ENCODE measurements around the gene FAM83C. TPM values are rescaled to one million over a fixed set of nuclear protein-coding genes. Genes with fewer than 3 reads are reported as not detected.
A peak's percentile ranks its signal among the peaks of the same experiment; 100 is the strongest.

FAM83C gene
- polyA plus RNA-seq, 2 of the 4 experiments (the other 2 are of a cell fraction): not detected

DNA sequence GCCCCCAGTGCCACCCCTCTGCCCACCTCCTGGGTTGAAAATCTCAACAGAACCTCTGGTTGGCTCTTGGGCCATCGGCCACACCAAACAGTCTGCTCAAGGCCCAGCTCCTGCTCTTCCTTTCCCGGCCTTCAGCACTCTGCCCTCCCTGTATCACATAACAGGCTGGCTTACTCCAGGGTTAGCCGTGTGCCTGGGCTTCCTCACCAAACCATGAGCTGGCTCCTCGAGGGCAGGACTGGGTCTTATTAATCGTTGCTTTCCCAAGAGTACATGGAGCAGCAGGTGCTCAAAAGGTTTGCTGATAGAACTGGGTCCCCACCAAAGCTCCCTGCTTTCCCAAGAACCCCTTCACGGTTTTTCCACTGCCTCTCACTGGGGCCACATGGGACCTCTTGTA lies 12.7 kb upstream of the FAM83C start:
- H3K4me3 ChIP-seq: no peak overlapping the region
- TF ChIP-seq, protein P1, sequence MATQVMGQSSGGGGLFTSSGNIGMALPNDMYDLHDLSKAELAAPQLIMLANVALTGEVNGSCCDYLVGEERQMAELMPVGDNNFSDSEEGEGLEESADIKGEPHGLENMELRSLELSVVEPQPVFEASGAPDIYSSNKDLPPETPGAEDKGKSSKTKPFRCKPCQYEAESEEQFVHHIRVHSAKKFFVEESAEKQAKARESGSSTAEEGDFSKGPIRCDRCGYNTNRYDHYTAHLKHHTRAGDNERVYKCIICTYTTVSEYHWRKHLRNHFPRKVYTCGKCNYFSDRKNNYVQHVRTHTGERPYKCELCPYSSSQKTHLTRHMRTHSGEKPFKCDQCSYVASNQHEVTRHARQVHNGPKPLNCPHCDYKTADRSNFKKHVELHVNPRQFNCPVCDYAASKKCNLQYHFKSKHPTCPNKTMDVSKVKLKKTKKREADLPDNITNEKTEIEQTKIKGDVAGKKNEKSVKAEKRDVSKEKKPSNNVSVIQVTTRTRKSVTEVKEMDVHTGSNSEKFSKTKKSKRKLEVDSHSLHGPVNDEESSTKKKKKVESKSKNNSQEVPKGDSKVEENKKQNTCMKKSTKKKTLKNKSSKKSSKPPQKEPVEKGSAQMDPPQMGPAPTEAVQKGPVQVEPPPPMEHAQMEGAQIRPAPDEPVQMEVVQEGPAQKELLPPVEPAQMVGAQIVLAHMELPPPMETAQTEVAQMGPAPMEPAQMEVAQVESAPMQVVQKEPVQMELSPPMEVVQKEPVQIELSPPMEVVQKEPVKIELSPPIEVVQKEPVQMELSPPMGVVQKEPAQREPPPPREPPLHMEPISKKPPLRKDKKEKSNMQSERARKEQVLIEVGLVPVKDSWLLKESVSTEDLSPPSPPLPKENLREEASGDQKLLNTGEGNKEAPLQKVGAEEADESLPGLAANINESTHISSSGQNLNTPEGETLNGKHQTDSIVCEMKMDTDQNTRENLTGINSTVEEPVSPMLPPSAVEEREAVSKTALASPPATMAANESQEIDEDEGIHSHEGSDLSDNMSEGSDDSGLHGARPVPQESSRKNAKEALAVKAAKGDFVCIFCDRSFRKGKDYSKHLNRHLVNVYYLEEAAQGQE (IDR thresholded peaks at IDR 0.05): no peak
- TF ChIP-seq EHF (CRISPR knock-in tag; IDR thresholded peaks at IDR 0.05): no peak
- no peak for TF ChIP-seq KDM5A (IDR thresholded peaks at IDR 0.05)
- TF ChIP-seq RAD21 (conservative IDR thresholded peaks at IDR 0.05 in 1 of 2, IDR thresholded peaks at IDR 0.05 in 1 of 2): no peak
- TF ChIP-seq MAFK (IDR thresholded peaks at IDR 0.05; ENCODE audit: partially characterized antibody): no peak
- no peak for TF ChIP-seq ZFP36 (IDR thresholded peaks at IDR 0.05; ENCODE audit: borderline replicate concordance, partially characterized antibody)
- no peak for TF ChIP-seq HOXA7 (CRISPR knock-in tag; IDR thresholded peaks at IDR 0.05)
- no peak for TF ChIP-seq RFX5 (IDR thresholded peaks at IDR 0.05)
- no peak for TF ChIP-seq EP300 (IDR thresholded peaks at IDR 0.05)
- TF ChIP-seq TP53 (CRISPR knock-in tag; IDR thresholded peaks at IDR 0.05): no peak
- H3K4me1 ChIP-seq: peaks cover 78% of the 10 kb centered on the region
- DNase-seq (ENCODE audit: low read depth in 1 of 2, low spot score in 1 of 2): no peak
- no peak for ATAC-seq
- ChIA-PET CTCF (interaction anchor here (0.7 to 14.7 kb wide), 28 partner anchors 9 to 435 kb away, joined by 3 to 267 read pairs (median 14); partner anchors contain the start of genes CEP250, EDEM2, FAM83C and GDF5), POLR2A (interaction anchor here (1.1 to 3.1 kb wide), 2 partner anchors 21 to 150 kb away, joined by 7 to 11 read pairs; partner anchors contain the start of genes CEP250 and EIF6)
- no peaks in the 10 kb centered on the region for H3K9me3 ChIP-seq
- FAIRE-seq: no peak
- peak overlapping the region; percentile 95 to 96 for H3K27ac ChIP-seq
- peak overlapping the region; percentile 63 for H3K4me2 ChIP-seq
- WGBS (ENCODE audit: missing lambda C conversion rate): 87% methylated on average over 6 of the region's 6 CpGs

DNA sequence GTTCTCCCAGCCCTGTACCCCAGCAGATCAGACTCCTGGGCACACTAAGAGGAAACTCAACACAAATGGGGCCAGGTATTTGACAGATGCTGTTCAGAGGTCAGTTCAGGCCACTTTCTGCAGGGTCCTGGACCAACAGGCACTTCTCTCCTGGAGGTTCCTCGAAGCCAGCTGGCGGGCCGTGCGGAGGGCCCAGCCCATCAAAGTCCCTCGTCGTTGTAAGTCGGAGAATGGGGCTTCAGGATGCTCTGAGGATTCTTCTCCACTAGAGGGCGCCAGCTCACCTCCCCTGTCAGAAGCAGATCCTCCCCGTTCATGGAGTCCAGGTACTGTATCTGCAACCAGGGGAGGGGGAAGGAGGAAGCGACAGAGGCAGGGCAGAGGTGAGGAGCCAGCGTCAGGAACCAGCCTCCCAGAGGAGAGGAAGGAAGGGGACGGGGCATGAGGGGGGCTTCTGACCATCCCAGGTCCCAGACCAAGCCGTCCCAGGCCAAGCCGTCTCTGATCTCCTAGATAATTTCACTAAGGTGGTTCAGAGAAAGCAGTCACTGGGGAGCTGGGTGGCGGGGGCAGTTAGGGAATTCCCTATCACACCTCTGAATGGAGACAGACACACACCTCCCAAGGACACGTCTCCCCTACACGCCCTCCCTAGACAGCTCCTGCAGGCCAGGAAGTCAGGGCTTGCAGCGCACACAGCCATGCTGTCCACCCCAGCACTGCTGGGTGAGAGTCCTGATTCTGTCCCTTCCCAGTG lies 11.7 kb upstream of the FAM83C start:
- peak overlapping the region; percentile 95 to 96 for H3K27ac ChIP-seq
- peaks cover 68% of the 10 kb centered on the region for H3K4me1 ChIP-seq
- H3K4me3 ChIP-seq: no peak overlapping the region
- peak; percentile 89 to 92 for DNase-seq (ENCODE audit: low read depth in 1 of 2, low spot score in 1 of 2)
- peak overlapping the region; percentile 53 for H3K4me2 ChIP-seq
- WGBS (ENCODE audit: missing lambda C conversion rate): 18% methylated on average over 15 of the region's 18 CpGs
- TF ChIP-seq MAFK (IDR thresholded peaks at IDR 0.05; ENCODE audit: partially characterized antibody) (no peak), SREBF2 (IDR thresholded peaks at IDR 0.05) (no peak), NFE2L2 (conservative IDR thresholded peaks at IDR 0.05; ENCODE audit: low read length) (no peak), ZSCAN20 (CRISPR knock-in tag; IDR thresholded peaks at IDR 0.05) (no peak), JUN (IDR thresholded peaks at IDR 0.05) (peak in 1 of 2 experiments; percentile 32; a peak in 1 of 5 replicates), ZNF302 (CRISPR knock-in tag; IDR thresholded peaks at IDR 0.05) (no peak), GATA3 (IDR thresholded peaks at IDR 0.05; ENCODE audit: borderline replicate concordance) (0 out of 2 replicates have a peak, but pooled peaks have one; percentile 2), SMC3 (IDR thresholded peaks at IDR 0.05) (peak; percentile 93), RAD21 (conservative IDR thresholded peaks at IDR 0.05 in 1 of 2, IDR thresholded peaks at IDR 0.05 in 1 of 2) (peak; percentile 96 to 97), CHD2 (IDR thresholded peaks at IDR 0.05; ENCODE audit: low read length, partially characterized antibody) (no peak), FOXS1 (CRISPR knock-in tag; IDR thresholded peaks at IDR 0.05) (no peak), EP300 (IDR thresholded peaks at IDR 0.05) (no peak), KDM1A (IDR thresholded peaks at IDR 0.05; ENCODE audit: low read depth) (no peak)
- TF ChIP-seq, protein P2, sequence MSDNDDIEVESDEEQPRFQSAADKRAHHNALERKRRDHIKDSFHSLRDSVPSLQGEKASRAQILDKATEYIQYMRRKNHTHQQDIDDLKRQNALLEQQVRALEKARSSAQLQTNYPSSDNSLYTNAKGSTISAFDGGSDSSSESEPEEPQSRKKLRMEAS (IDR thresholded peaks at IDR 0.05): peak; percentile 63
- TF ChIP-seq, protein P3, sequence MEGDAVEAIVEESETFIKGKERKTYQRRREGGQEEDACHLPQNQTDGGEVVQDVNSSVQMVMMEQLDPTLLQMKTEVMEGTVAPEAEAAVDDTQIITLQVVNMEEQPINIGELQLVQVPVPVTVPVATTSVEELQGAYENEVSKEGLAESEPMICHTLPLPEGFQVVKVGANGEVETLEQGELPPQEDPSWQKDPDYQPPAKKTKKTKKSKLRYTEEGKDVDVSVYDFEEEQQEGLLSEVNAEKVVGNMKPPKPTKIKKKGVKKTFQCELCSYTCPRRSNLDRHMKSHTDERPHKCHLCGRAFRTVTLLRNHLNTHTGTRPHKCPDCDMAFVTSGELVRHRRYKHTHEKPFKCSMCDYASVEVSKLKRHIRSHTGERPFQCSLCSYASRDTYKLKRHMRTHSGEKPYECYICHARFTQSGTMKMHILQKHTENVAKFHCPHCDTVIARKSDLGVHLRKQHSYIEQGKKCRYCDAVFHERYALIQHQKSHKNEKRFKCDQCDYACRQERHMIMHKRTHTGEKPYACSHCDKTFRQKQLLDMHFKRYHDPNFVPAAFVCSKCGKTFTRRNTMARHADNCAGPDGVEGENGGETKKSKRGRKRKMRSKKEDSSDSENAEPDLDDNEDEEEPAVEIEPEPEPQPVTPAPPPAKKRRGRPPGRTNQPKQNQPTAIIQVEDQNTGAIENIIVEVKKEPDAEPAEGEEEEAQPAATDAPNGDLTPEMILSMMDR (IDR thresholded peaks at IDR 0.05): peak; percentile 96
- TF ChIP-seq, protein P4, sequence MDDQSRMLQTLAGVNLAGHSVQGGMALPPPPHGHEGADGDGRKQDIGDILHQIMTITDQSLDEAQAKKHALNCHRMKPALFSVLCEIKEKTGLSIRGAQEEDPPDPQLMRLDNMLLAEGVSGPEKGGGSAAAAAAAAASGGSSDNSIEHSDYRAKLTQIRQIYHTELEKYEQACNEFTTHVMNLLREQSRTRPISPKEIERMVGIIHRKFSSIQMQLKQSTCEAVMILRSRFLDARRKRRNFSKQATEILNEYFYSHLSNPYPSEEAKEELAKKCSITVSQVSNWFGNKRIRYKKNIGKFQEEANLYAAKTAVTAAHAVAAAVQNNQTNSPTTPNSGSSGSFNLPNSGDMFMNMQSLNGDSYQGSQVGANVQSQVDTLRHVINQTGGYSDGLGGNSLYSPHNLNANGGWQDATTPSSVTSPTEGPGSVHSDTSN (IDR thresholded peaks at IDR 0.05): no peak
- ChIA-PET CTCF (interaction anchor here (0.6 to 14.7 kb wide), 55 partner anchors 10 to 406 kb away, joined by 3 to 267 read pairs (median 5); partner anchors contain the start of genes CEP250, EDEM2, EIF6 and FAM83C), POLR2A (interaction anchor here (1.0 to 3.1 kb wide), 3 partner anchors 20 to 151 kb away, joined by 3 to 11 read pairs (median 7); partner anchors contain the start of genes EIF6 and UQCC1)
- peak; percentile 52 to 73 for ATAC-seq
- no peaks in the 10 kb centered on the region for H3K9me3 ChIP-seq
- FAIRE-seq: peak; percentile 51

Data from A549 (cell line).